ENCODE measurements around the gene AGBL1.
A peak's percentile ranks its signal among the peaks of the same experiment; 100 is the strongest.

Gene AGBL1

DNA sequence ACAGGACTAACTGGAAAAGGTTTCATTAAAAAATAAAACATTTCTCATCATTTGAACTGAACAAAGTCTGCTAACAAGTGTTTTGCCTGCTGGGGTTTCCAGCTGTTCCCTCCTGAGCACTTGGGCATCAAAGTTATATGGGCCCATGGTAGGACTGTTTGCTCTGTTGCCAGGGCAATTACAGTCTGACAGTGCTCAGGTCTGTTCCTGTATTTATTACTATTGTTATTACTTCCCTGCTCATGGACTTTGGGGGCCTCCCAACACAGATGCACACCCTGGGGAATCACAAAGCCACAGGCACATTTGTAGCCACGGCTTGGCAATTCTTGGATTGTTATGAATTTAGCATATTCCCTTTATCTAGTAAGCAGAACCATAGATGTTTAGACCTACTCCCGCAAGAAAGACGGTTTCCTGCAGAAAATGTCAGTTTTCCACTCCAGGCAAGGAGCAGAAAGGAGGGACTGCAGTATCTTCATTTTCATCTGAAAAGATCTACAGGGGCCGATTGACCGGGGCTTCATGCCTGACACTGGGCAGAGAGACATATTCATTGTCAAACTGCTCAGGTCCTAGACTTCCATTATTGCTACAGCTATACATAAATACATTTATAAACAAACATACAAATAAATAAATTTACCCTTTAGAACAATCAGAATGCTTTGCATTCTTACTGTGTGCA, 580.2 kb downstream of the AGBL1 start:
- no peak for DNase-seq

GRCh38 chr15:86661580-86661979, 581.9 kb downstream of the AGBL1 start:
- no peak for DNase-seq

DNA sequence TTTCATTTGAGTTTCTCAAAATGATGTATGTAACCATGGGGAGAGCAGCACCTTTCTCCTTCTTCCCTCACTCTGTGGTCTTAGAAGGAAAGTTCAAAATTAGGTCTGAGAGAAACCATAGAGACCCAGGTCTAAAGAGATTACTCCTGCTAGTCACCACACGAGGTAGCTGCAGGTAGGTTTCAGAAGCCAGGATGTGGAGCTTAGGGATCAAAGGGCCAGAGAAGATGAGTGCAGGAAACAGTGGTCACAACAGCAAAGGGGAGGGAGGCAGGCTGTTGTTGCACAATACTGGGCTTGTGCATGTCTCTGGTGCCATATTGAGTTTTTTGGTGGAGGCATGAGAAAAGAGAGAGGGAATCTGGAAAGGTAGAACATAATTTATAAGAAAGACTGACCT, 583.6 kb downstream of the AGBL1 start:
- no peak for DNase-seq

GRCh38 chr15:86663979-86664378, 584.3 kb downstream of the AGBL1 start:
- no peak for DNase-seq

DNA sequence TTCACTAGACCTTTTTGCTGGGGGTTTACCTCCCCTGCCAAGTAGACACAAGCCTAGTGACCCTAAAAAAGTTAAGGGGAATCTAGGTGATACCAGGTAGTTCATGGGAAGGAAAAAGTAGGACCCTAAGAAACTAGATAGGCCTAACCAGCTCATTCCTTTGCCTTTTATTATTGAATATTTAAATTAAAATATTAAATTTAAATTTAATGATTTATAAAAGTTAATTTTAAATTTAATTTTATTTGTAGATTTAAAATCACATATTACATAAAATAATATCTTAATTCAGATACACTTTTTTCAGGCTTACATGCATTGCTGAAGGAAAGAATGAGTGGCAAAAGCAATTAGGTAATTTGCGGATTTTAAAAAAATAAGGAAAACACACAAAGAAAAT, 584.9 kb downstream of the AGBL1 start:
- no peak for DNase-seq

DNA sequence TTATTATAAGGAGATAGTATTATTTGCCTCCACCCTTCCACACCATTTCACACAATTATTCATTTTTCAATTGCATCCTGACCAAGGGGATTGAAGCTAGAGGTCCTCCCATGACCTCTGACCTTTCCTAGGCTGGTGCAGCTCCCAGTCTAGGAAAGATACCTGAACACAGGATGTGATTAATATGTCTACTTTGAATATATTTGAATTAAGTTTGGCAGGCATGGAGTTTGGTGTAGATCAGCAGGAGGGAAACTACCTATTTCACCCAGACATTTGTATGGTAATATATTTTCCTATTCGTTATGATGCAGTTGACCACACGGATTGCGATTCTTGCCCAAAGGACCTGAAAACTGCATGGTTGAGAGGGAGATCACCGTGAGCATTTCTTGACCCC, 596.3 kb downstream of the AGBL1 start:
- DNase-seq = no peak

GRCh38 chr15:86677278-86677677, 597.6 kb downstream of the AGBL1 start:
- DNase-seq = no peak

- DNase-seq = no peak
Observed at GRCh38 chr15:86685263-86685662, 605.6 kb downstream of the AGBL1 start.

DNA sequence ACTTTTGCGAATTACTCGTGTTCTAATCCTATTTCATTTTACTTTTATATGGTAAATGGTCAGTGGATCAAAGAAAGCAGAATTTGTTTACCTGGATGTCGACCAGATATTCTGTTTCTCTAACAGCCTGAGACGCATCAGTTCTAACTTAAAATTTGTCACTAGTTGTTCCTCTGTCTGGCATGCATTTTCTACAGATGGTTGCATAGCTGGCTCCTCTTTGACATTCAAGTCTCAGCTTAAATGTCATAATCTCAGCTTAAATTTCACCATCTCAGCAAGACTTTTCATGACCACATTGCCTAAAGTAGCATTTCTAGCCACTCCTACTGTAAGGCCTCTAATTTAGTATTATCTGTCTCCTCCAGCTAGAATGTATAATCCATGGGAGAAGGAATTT, 609.3 kb downstream of the AGBL1 start:
- DNase-seq = no peak

DNA sequence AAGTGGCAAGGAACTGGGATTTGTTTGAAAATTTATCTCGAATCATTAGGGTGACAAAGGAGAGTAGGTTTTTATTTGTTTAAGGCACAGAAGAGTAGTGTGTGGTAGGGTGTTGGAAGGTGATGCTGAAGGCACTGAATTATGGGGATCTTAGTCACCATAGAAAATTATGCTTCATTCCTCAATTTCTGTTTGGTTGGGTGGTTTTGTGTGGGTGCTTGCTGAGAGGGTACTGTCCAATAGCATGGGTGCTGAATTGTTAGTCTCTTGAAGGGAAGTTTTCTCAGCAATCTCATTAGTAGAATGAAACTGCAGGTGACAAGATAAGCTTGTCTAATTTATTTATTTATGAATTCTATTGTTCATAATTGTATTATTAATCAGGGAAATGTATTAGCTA, 610.9 kb downstream of the AGBL1 start:
- no peak for DNase-seq

DNA sequence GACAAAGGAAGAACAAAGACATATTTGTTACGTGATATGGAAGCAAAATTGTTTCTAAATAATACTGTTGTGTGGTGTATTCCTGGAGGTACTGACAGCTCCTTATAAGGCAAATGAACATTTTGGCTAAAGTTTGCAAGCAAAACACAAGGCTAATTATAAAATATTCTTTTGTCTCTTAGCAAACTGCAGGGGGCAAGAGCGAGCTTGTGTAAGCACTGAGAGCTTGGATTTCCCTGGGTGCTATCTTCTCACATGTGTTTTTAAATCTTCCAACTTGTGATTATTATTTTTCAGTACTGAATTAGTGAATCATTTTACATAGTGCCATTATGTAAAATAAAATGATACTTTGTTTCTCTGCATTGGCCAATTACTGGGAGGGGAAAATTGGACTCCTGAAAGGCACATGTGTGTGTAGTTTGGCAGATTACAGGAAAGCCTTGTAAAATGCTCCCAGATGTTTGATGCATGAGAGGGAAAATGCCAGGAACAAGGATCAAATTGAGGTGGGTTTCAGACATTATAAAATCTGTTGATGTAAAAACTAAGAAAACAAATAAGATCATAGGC, 611.5 kb downstream of the AGBL1 start:
- DNase-seq = no peak

DNA sequence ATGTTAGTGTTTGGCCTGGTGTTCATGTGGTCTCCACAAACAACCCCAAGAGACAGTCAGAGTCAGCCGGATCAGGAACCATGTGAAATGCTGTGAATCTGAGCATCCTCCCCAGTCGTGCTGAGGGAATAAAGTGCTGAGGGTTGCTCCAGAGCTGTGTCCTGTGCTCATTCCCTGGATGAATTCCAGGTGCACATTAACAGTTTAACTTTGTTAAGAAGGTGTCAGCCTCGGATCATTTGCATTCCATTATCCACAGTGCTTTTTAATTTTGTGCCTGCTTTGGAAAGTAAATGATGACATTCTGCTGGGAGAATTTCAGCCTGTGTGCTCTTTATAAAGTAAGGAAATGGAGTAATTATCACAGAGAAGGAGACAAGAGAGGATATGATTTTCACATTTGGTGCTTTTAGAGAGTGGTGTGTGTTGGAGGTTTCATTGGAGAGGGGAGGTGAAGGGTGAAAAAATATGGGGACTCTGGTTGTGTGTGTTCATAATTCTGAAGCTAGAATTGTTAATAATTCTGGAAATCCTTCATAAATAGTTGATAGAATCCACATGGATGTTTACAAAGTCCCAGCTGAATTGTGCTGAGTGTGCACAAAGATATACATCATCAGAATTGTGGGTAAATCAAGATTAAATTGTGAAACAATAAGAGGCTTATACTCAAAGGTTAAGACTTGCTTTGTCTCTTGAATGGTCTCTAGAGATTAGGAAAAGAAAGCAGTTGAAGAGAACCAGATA, 621.4 kb downstream of the AGBL1 start:
- DNase-seq = no peak

GRCh38 chr15:86701611-86701963, 621.9 kb downstream of the AGBL1 start:
- DNase-seq = no peak

GRCh38 chr15:86706813-86707212, 627.1 kb downstream of the AGBL1 start:
- DNase-seq = no peak

- DNase-seq = no peak
Observed at GRCh38 chr15:86711476-86711875, 631.8 kb downstream of the AGBL1 start.

DNA sequence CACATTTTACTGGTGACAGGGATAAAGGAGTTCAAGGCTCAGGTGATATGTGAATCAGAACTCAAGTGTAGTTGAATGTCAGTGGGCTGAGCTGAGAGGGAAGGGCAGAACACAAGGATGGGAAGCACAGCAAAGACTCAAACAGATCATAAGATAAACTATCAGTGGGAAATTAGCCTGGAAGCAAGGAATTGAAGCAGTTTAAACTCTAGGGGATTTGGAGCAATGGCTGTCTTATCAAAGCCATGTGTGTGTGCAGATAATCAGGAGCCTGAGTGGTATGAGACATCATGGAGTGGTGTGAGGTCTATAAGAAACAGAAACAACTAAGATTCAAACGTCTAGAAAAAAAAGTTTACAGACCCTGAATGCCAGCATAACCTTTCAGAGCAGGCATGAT, 634.6 kb downstream of the AGBL1 start:
- no peak for DNase-seq

- DNase-seq = no peak
Observed at GRCh38 chr15:86725628-86726027, 646.0 kb downstream of the AGBL1 start.

DNA sequence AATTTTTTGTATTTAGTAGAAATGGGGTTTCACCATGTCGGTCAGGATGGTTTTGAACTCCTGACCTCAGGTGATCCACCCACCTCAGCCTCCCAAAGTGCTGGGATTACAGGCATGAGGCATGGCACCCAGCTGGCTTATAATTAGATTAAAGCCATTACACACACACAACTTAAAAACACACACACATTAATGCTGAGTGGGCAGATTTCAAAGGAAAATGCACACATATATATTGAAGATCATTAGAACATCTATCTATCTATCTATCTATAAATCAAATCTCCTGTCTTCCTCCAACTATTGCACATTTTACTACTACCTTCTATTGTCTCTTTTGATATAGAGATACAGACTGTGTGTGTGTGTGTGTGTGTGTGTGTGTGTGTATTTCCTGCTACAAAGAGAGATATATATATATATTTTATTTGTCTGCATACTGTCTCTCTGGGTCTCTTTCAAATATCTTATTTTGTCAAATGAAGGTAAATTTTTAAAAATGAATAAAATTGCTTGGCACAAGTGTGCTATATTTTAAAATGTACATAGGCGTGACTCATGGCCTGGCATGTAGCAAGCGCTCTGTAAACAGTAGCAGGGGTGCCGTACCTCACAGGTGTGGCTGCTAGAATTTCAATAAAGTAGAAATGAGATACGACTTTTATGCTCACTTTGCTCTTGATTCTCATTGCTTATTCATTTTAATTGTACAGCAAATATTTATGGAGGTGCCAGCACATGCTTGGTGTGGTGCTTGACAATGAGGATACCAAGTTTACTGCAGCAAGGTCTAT, 655.8 kb downstream of the AGBL1 start:
- no peak for DNase-seq

GRCh38 chr15:86741917-86742316, 662.2 kb downstream of the AGBL1 start:
- DNase-seq = no peak

- DNase-seq = peak in 1 of 2 donors; percentile 30
Observed at GRCh38 chr15:86743283-86743903, 663.7 kb downstream of the AGBL1 start.

DNA sequence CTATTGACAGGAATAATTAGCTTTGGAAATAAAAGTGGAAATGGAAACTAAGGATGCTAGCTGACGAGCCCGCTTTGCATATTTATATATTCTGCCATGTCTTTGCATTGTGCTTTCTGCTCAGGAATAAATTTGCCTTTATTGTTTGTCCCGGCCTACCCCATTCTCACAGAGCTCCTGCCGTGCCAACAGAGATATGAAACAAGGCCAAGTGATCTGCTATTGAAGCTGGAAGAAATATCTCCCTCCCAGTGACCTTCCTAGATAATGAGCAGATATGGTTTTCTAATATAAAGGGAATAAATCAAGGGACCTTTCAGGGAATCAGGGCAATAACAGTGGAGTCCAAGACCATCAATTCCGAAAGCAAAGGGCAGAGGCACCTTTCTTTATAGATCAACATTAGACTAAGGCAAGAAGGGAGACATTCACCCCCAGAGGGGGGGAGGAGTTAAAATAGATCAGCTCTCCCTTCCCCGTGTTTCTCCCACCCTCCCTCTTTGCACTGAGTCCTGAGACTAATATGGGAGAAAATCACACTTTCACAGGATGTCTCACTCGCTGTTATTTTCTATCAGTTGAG, 664.6 kb downstream of the AGBL1 start:
- no peak for DNase-seq

DNA sequence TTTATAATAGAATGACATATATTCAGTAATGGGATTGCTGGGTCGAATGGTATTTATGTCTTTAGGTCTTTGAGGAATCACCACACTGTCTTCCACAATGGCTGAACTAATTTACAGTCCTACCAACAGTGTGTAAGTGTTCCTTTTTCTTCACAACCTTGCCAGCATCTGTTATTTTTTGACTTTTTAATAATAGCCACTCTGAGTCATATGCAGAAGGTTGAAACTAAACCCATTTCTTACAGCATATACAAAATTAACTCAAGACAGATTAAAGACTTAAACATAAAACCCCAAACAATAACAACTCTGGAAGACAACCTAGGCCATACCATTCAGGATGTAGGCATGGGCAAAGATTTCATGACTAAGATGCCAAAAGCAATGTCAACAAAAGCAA, 671.4 kb downstream of the AGBL1 start:
- DNase-seq = no peak

GRCh38 chr15:86754846-86755245, 675.2 kb downstream of the AGBL1 start:
- DNase-seq = no peak

All from bone marrow (tissue), 2 donors.